Keratinocyte (primary cell): ENCODE results near the gene CEACAM3. TPM values are rescaled to one million over a fixed set of nuclear protein-coding genes. Genes with fewer than 3 reads are reported as not detected.

ENCODE experiments used
- DNase-seq: peaks from one replicate; pipeline ENCODE4 v3.0.0-alpha.2; 2011; ENCODE audit warnings: low read depth, missing footprints, low spot score
- FAIRE-seq: peaks from 2 replicates; lab custom pipeline; 2011; peaks lifted over from hg19 to GRCh38; lab: Jason Lieb, UNC
- H2AFZ ChIP-seq: 2 replicates; pipeline ENCODE4 v1.6.0; 2012; ENCODE audit warnings: low read length, control low read depth, inconsistent platforms; ENCODE audit not compliant: control insufficient read depth
- H3K27ac ChIP-seq: 2 replicates; pipeline ENCODE4 v1.5.1; 2011; ENCODE audit warnings: low read length; ENCODE audit not compliant: control insufficient read depth, insufficient read depth
- H3K27me3 ChIP-seq: 3 replicates; pipeline ENCODE4 v1.6.0; 2011; ENCODE audit warnings: low read length; ENCODE audit not compliant: control insufficient read depth, insufficient read depth; ENCODE audit errors: extremely low read depth
- H3K36me3 ChIP-seq, 2 experiments: 2 replicates in 1 of 2; 3 replicates in 1 of 2; pipeline ENCODE4 v1.5.1; 2011; ENCODE audit warnings: low read length in 2 of 2, mild to moderate bottlenecking in 1 of 2; ENCODE audit not compliant: control insufficient read depth in 2 of 2, insufficient read depth in 2 of 2; ENCODE audit errors: extremely low read depth in 1 of 2
- H3K4me1 ChIP-seq: 3 replicates; pipeline ENCODE4 v1.5.1; 2011; ENCODE audit warnings: low read length; ENCODE audit not compliant: control insufficient read depth, insufficient read depth; ENCODE audit errors: extremely low read depth
- H3K4me2 ChIP-seq: 3 replicates; pipeline ENCODE4 v1.6.0; 2011; ENCODE audit warnings: low read depth, low read length; ENCODE audit not compliant: control insufficient read depth, insufficient read depth; ENCODE audit errors: extremely low read depth
- H3K4me3 ChIP-seq, 3 experiments: fragments of 200-600 bp in 1 of 3; sonication (generic) in 1 of 3; 2 replicates in 2 of 3; 3 replicates in 1 of 3; pipeline ENCODE4 v1.5.1; 2011 to 2016; ENCODE audit warnings: low read length in 3 of 3, mild to moderate bottlenecking in 3 of 3, control low read depth in 2 of 3, inconsistent platforms in 1 of 3, low read depth in 1 of 3, mixed read lengths in 1 of 3, mixed run types in 1 of 3, moderate library complexity in 1 of 3; ENCODE audit not compliant: control insufficient read depth in 2 of 3, insufficient read depth in 2 of 3; ENCODE audit errors: extremely low read depth in 1 of 3
- H3K79me2 ChIP-seq: 2 replicates; pipeline ENCODE4 v1.6.0; 2012; ENCODE audit warnings: low read length; ENCODE audit not compliant: control insufficient read depth, insufficient read depth
- H3K9ac ChIP-seq: 3 replicates; pipeline ENCODE4 v1.6.0; 2011; ENCODE audit warnings: low read length; ENCODE audit not compliant: control insufficient read depth, insufficient read depth; ENCODE audit errors: extremely low read depth
- H3K9me1 ChIP-seq: 3 replicates; pipeline ENCODE4 v1.6.0; 2011; ENCODE audit warnings: low read length; ENCODE audit not compliant: control insufficient read depth, insufficient read depth; ENCODE audit errors: extremely low read depth
- H3K9me3 ChIP-seq: 2 replicates; pipeline ENCODE4 v1.5.1; 2012; ENCODE audit warnings: low read depth, low read length; ENCODE audit not compliant: control insufficient read depth
- H4K20me1 ChIP-seq: 3 replicates; pipeline ENCODE4 v1.6.0; 2011; ENCODE audit warnings: low read length; ENCODE audit not compliant: control insufficient read depth, insufficient read depth; ENCODE audit errors: extremely low read depth
- CTCF ChIP-seq, 3 experiments: IDR thresholded peaks in 1 of 3; conservative IDR thresholded peaks in 1 of 3; optimal IDR thresholded peaks in 1 of 3; 2 replicates in 2 of 3; 3 replicates in 1 of 3; pipeline versions ENCODE3 to v1.5.1; 2011; ENCODE audit warnings: low read length in 3 of 3, mild to moderate bottlenecking in 3 of 3, moderate library complexity in 2 of 3, control low read depth in 1 of 3, inconsistent platforms in 1 of 3; ENCODE audit not compliant: insufficient read depth in 2 of 3; ENCODE audit errors: extremely low read depth in 1 of 3
- EZH2 ChIP-seq: IDR thresholded peaks from one replicate; pipeline ENCODE4 v1.6.1; 2012; ENCODE audit warnings: inconsistent platforms, mild to moderate bottlenecking, low read length, moderate library complexity
- dilution Hi-C: fragments of 300-500 bp; cut with MboI; formaldehyde crosslinking; loops from one replicate; pipeline ENCODE4 v1.7.0; 2020; ENCODE audit warnings: low sequenced_read_pairs; ENCODE audit not compliant: extremely low pct_ligation_motif_present
- polyA plus RNA-seq, 5 experiments: library from polyadenylated mRNA; depleted of rRNA in 3 of 5; stranded (reverse) in 3 of 5; stranded (forward) in 1 of 5; unstranded in 1 of 5; fragments of >200 nt; gene quantifications; 1 replicate in 1 of 5; 2 replicates in 3 of 5; 3 replicates in 1 of 5; pipeline versions ENCODE4 v1.2.1 to v1.2.3, GENCODE V29; 2011 to 2012; ENCODE audit warnings: missing spikeins in 2 of 5, low read depth in 1 of 5, low replicate concordance in 1 of 5

CEACAM3 gene
- polyA plus RNA-seq, 1 donor (not counting 4 experiments of a cell fraction or from before 2014, with no cell fraction given), result not detected

- H3K9ac ChIP-seq, result no peak overlapping the region
- no peak overlapping the region for H3K4me2 ChIP-seq
- H3K36me3 ChIP-seq, result no peaks in the 10 kb centered on the region
- H3K4me1 ChIP-seq, result no peaks in the 10 kb centered on the region
- dilution Hi-C loops, result no loop called here
- H2AFZ ChIP-seq, result no peak overlapping the region
- H4K20me1 ChIP-seq, result no peaks in the 10 kb centered on the region
- no peaks in the 10 kb centered on the region for H3K9me1 ChIP-seq
- H3K9me3 ChIP-seq, result no peaks in the 10 kb centered on the region
- H3K27me3 ChIP-seq, result peaks cover 24% of the 10 kb centered on the region
- FAIRE-seq (no peak), DNase-seq (no peak)
- H3K79me2 ChIP-seq, result no peaks in the 10 kb centered on the region
- no peak overlapping the region for H3K27ac ChIP-seq
- H3K4me3 ChIP-seq, result no peak overlapping the region
- no peak for TF ChIP-seq EZH2
- TF ChIP-seq CTCF (optimal IDR thresholded peaks at IDR 0.05 in 1 of 3, IDR thresholded peaks at IDR 0.05 in 1 of 3, conservative IDR thresholded peaks at IDR 0.05 in 1 of 3; ENCODE audit: extremely low read depth in 1 of 3, insufficient read depth in 2 of 3, low read length in 3 of 3), result no peak
Measured at GRCh38 chr19:41851456-41851855, 55.1 kb downstream of the CEACAM3 start.

GRCh38 chr19:41853344-41853743 lies 57.0 kb downstream of the CEACAM3 start:
- no peak overlapping the region for H3K9ac ChIP-seq
- no peaks in the 10 kb centered on the region for H3K4me1 ChIP-seq
- H3K4me2 ChIP-seq, result no peak overlapping the region
- no peaks in the 10 kb centered on the region for H3K9me3 ChIP-seq
- H2AFZ ChIP-seq, result no peak overlapping the region
- H3K9me1 ChIP-seq, result no peaks in the 10 kb centered on the region
- no peaks in the 10 kb centered on the region for H3K36me3 ChIP-seq
- no peak overlapping the region for H3K4me3 ChIP-seq
- H4K20me1 ChIP-seq, result no peaks in the 10 kb centered on the region
- H3K27ac ChIP-seq, result no peak overlapping the region
- TF ChIP-seq EZH2 (no peak), CTCF (optimal IDR thresholded peaks at IDR 0.05 in 1 of 3, IDR thresholded peaks at IDR 0.05 in 1 of 3, conservative IDR thresholded peaks at IDR 0.05 in 1 of 3; ENCODE audit: extremely low read depth in 1 of 3, insufficient read depth in 2 of 3, low read length in 3 of 3) (no peak)
- DNase-seq, result no peak
- dilution Hi-C loops, result no loop called here
- FAIRE-seq, result no peak
- peaks cover 24% of the 10 kb centered on the region for H3K27me3 ChIP-seq
- no peaks in the 10 kb centered on the region for H3K79me2 ChIP-seq
